BE2C (cell line): ENCODE results near the gene MARK3.

ENCODE experiments used
- DNase-seq: peaks from one replicate; pipeline ENCODE4 v3.0.0-alpha.2; 2020
- H3K27me3 ChIP-seq: fragments of 250-450 bp; sonication (Bioruptor Pico); 2 replicates; pipeline ENCODE4 v1.5.1; 2020; ENCODE audit warnings: mild to moderate bottlenecking
- H3K36me3 ChIP-seq: fragments of 250-450 bp; sonication (Bioruptor Pico); 2 replicates; pipeline ENCODE4 v1.5.1; 2020; ENCODE audit warnings: mild to moderate bottlenecking
- H3K4me1 ChIP-seq: fragments of 250-450 bp; sonication (Bioruptor Pico); 2 replicates; pipeline ENCODE4 v1.5.1; 2020
- H3K4me3 ChIP-seq: 2 replicates; pipeline ENCODE4 v1.5.1; 2011; ENCODE audit warnings: low read depth, low read length
- H3K9me3 ChIP-seq: fragments of 250-450 bp; sonication (Bioruptor Pico); 2 replicates; pipeline ENCODE4 v1.5.1; 2020
- TF ChIP-seq, protein P1 (sequence below): IDR thresholded peaks from 2 replicates; pipeline ENCODE4 v1.5.1; 2012; ENCODE audit warnings: mild to moderate bottlenecking, low read depth, low read length

The MARK3 gene

DNA sequence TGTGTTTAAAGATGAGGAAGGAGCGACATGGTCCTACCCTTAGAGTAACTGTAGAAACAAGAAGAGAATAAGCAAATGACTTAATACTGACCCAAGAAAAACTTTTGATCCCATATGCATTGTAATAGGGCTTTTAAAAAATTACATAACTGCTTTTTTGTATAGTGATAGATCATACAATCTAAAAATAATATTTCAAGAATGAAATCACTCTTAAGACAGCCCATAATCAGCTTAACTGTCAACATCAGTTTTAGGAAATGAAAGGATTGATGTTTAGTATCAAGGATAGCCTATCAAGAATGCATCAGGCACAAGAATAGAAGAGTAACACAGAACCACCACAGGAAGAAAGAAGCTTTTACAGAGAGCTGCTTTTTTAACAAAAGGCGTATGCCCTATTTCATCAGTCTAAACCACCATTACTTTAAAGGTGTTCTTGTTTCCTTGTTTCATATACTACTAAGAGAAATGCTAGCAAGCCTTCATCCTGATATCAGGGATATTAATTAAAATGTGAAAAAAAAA, 64.5 kb downstream of the MARK3 start:
- H3K27me3 ChIP-seq: no peaks in the 10 kb centered on the region
- peaks cover 12% of the 10 kb centered on the region for H3K36me3 ChIP-seq
- H3K4me1 ChIP-seq: peaks cover 11% of the 10 kb centered on the region; the same call in 1 of the 2 replicates
- DNase-seq: no peak
- no peak overlapping the region for H3K4me3 ChIP-seq
- no peaks in the 10 kb centered on the region for H3K9me3 ChIP-seq
- TF ChIP-seq, protein P1, sequence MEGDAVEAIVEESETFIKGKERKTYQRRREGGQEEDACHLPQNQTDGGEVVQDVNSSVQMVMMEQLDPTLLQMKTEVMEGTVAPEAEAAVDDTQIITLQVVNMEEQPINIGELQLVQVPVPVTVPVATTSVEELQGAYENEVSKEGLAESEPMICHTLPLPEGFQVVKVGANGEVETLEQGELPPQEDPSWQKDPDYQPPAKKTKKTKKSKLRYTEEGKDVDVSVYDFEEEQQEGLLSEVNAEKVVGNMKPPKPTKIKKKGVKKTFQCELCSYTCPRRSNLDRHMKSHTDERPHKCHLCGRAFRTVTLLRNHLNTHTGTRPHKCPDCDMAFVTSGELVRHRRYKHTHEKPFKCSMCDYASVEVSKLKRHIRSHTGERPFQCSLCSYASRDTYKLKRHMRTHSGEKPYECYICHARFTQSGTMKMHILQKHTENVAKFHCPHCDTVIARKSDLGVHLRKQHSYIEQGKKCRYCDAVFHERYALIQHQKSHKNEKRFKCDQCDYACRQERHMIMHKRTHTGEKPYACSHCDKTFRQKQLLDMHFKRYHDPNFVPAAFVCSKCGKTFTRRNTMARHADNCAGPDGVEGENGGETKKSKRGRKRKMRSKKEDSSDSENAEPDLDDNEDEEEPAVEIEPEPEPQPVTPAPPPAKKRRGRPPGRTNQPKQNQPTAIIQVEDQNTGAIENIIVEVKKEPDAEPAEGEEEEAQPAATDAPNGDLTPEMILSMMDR: no peak

DNA sequence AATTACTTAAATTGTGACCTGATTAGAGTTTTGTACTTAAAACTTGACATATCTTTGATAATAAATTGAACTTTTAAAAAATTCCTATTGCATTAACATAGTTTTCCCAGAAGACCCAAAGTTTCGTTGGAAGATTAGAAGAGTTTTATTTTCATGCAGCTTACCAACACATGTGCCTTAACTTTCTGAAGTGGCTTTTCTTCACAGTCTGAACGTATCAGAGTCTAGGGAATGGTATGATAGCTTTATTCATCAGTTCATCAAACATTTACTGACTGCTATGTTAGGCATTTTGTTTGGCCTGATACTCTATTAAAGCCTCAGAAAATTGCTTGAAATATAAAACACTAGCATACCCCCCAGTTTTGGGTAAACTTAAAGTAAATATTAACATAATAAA, 65.2 kb downstream of the MARK3 start:
- Histone ChIP-seq H3K4me1 (peaks cover 11% of the 10 kb centered on the region; the same call in 1 of the 2 replicates), H3K36me3 (peaks cover 16% of the 10 kb centered on the region), H3K4me3 (no peak overlapping the region), H3K9me3 (no peaks in the 10 kb centered on the region), H3K27me3 (no peaks in the 10 kb centered on the region)
- DNase-seq: no peak
- TF ChIP-seq, protein P1: no peak

DNA sequence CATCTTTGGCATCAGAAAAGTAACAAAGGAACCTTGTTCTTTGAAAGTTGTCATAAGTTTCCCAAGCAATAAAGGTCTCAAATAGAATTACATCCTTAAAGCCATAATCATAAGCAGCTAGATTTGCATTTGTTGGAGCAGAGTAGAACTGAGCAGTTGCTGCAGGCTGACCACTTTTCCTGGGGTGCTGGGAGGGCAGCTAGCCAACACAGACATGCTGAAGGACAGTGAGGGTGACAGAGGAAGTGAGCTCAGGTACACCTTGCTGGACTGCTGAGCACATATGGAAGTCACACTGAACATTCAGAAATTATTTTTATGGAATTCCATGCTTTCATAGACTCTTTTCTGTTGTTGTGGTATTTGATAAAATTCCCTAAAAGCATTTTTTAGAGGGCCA, 66.2 kb downstream of the MARK3 start:
- Histone ChIP-seq H3K4me3 (no peak overlapping the region), H3K4me1 (peaks cover 11% of the 10 kb centered on the region; the same call in 1 of the 2 replicates), H3K27me3 (no peaks in the 10 kb centered on the region), H3K36me3 (peaks cover 16% of the 10 kb centered on the region), H3K9me3 (no peaks in the 10 kb centered on the region)
- DNase-seq: no peak
- TF ChIP-seq, protein P1: no peak

DNA sequence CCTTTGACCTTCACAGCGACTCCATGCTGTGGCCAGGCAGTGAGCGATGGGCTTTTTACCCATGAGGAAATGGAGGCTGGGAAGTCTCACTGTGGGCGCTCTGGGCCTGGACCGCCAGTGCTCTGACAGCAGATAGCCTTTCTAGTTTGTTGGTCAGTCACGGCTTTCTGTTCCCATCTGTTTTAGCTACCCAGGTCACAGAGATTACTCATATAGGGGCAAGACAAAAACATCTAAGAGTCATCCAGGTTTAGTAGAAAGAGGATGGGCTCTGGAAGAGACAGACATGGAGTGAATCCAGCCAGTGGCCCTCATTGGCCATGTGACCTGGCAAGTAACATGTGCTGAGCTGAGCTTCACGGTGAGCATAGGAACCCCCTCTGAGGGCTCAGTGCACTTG, 68.6 kb downstream of the MARK3 start:
- Histone ChIP-seq H3K4me3 (no peak overlapping the region), H3K36me3 (peaks cover 18% of the 10 kb centered on the region)
- TF ChIP-seq, protein P1: no peak

DNA sequence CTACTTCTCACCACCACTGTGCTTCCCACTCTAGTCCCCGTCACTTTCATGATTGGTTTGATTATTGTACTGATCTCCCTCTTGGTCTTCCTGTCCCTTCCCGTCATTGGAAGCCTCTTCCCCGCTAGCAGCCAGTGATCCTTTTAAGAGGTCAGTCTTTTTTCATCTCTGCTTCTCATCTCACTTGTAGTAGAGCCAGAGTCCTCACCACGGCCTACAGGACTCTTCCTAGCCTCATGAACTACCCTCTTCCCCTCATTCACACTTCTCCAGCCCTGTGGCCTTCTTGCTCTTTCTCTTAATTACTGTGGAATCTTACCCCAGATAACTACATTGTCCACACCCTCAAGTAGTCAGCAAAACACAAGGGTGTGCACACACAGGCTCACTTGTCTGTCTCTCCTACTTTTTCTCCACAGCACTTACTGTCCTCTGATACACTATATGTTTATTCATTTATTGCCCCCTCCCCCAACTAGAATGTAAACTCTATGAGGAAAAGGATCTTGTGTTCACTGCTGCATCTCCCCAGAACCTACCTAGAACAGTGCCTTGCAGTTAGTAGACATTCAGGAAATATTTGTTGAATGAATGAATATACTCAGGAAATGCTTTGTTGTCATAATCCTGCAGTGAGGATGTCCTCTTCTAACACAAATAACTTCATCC, 71.1 kb downstream of the MARK3 start:
- peaks cover 13% of the 10 kb centered on the region for H3K36me3 ChIP-seq
- H3K27me3 ChIP-seq: no peaks in the 10 kb centered on the region
- no peak overlapping the region for H3K4me3 ChIP-seq
- H3K4me1 ChIP-seq: no peaks in the 10 kb centered on the region
- no peak for DNase-seq
- no peaks in the 10 kb centered on the region for H3K9me3 ChIP-seq
- TF ChIP-seq, protein P1: no peak

More for the DNA sequence above, 68.6 kb downstream of the MARK3 start:
- H3K27me3 ChIP-seq: no peaks in the 10 kb centered on the region
- H3K4me1 ChIP-seq: no peaks in the 10 kb centered on the region; the same call in 1 of the 2 replicates
- H3K9me3 ChIP-seq: no peaks in the 10 kb centered on the region
- no peak for DNase-seq

DNA sequence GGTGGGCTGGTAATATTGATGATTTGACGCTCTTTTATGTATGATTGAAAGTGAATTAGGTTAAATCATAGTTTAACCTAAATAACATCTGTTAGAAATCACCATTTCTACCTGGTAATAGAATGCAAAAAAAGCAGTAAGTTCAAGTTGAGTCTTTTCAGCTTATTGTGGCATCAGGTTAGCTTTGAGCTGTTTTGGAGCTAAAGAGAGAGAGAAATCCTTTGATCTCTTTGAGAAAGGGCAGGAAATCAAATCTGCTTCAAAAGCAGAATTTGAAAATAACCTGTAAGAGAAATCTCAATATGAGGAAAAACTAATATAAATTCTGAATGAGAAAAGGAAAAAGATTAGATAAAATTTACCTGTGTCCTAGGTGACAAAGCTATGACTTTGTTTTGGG, 75.2 kb downstream of the MARK3 start:
- Histone ChIP-seq H3K4me3 (no peak overlapping the region), H3K36me3 (peaks cover 31% of the 10 kb centered on the region), H3K9me3 (no peaks in the 10 kb centered on the region), H3K4me1 (no peaks in the 10 kb centered on the region; the same call in 1 of the 2 replicates), H3K27me3 (no peaks in the 10 kb centered on the region)
- TF ChIP-seq, protein P1: no peak
- no peak for DNase-seq
